Endothelial cell of umbilical vein (primary cell): ENCODE results near the gene ACTN1. TPM values are rescaled to one million over a fixed set of nuclear protein-coding genes. Genes with fewer than 3 reads are reported as not detected.

Source experiments
- BruUV-seq: library from RNA; stranded (reverse); fragments of 400-500 nt; replicated peaks from 2 replicates; lab custom pipeline; 2021; lab: Mats Ljungman, UMichigan
- CTCF ChIA-PET: fragments of 300-600, 350-600 bp; sonication (Branson Sonifier 250); formaldehyde crosslinking; loops from one replicate; lab custom pipeline; 2021; ENCODE audit warnings: antibody characterized with exemption, inconsistent platforms; lab: Charles Lee
- POLR2A ChIA-PET: fragments of 300-600, 350-600 bp; sonication (Branson Sonifier 250); formaldehyde crosslinking; loops from one replicate; lab custom pipeline; 2021; ENCODE audit warnings: antibody characterized with exemption, inconsistent platforms; lab: Charles Lee
- DNase-seq: peaks from one replicate; pipeline ENCODE4 v3.0.0-alpha.2; 2011; ENCODE audit warnings: low read depth, low spot score
- FAIRE-seq: peaks from 2 replicates; lab custom pipeline; 2011; peaks lifted over from hg19 to GRCh38; lab: Jason Lieb, UNC
- H2AFZ ChIP-seq: 2 replicates; pipeline ENCODE4 v1.6.0; 2012; ENCODE audit warnings: low read depth, low read length, control low read depth, inconsistent platforms
- H3K27ac ChIP-seq: 2 replicates; pipeline ENCODE4 v1.5.1; 2011; ENCODE audit warnings: low read depth, mild to moderate bottlenecking, control low read depth, low read length, moderate library complexity; ENCODE audit not compliant: insufficient read depth
- H3K27me3 ChIP-seq, 2 experiments: 2 replicates each; pipeline versions ENCODE4 v1.6.0 to v1.6.1; 2011; ENCODE audit warnings: low read length in 2 of 2, mixed read lengths in 1 of 2; ENCODE audit not compliant: control insufficient read depth in 2 of 2, insufficient read depth in 2 of 2
- H3K36me3 ChIP-seq, 2 experiments: 2 replicates in 1 of 2; 3 replicates in 1 of 2; pipeline ENCODE4 v1.5.1; 2011; ENCODE audit warnings: low read length in 2 of 2, mild to moderate bottlenecking in 1 of 2, moderate library complexity in 1 of 2; ENCODE audit not compliant: control insufficient read depth in 2 of 2, insufficient read depth in 2 of 2; ENCODE audit errors: extremely low read depth in 1 of 2
- H3K4me1 ChIP-seq: 3 replicates; pipeline ENCODE4 v1.5.1; 2011; ENCODE audit warnings: mild to moderate bottlenecking, low read length; ENCODE audit not compliant: control insufficient read depth, insufficient read depth; ENCODE audit errors: extremely low read depth
- H3K4me2 ChIP-seq: 2 replicates; pipeline ENCODE4 v1.6.1; 2011; ENCODE audit warnings: low read length, control low read depth, mixed read lengths; ENCODE audit not compliant: insufficient read depth
- H3K4me3 ChIP-seq, 3 experiments: fragments of 200-600 bp in 1 of 3; sonication (generic), shearing (Covaris generic) in 1 of 3; replicated peaks in 1 of 3; 2 replicates each; pipeline ENCODE4 v1.5.1; 2011 to 2016; ENCODE audit warnings: control low read depth in 3 of 3, low read length in 3 of 3, mild to moderate bottlenecking in 2 of 3, inconsistent platforms in 1 of 3, low read depth in 1 of 3, moderate library complexity in 1 of 3; ENCODE audit not compliant: insufficient read depth in 1 of 3
- H3K79me2 ChIP-seq: 2 replicates; pipeline ENCODE4 v1.6.0; 2012; ENCODE audit warnings: low read length, inconsistent platforms; ENCODE audit not compliant: control insufficient read depth, insufficient read depth
- H3K9ac ChIP-seq: replicated peaks from 2 replicates; pipeline ENCODE3; 2011; ENCODE audit warnings: low read length, control low read depth; ENCODE audit not compliant: insufficient read depth; ENCODE audit errors: extremely low read depth
- H3K9me1 ChIP-seq: replicated peaks from 3 replicates; pipeline ENCODE4 v1.6.0; 2011; ENCODE audit warnings: mild to moderate bottlenecking, low read length; ENCODE audit not compliant: control insufficient read depth, insufficient read depth; ENCODE audit errors: extremely low read depth
- H3K9me3 ChIP-seq: replicated peaks from 2 replicates; pipeline ENCODE4 v1.5.1; 2012; ENCODE audit warnings: low read length, inconsistent platforms; ENCODE audit not compliant: control insufficient read depth, insufficient read depth
- H4K20me1 ChIP-seq: replicated peaks from 2 replicates; pipeline ENCODE3; 2011; ENCODE audit warnings: mild to moderate bottlenecking, low read length; ENCODE audit not compliant: control insufficient read depth, insufficient read depth; ENCODE audit errors: extremely low read depth
- CTCF ChIP-seq, 2 donors: IDR thresholded peaks; 1 replicate in 1 of 2; 2 replicates in 1 of 2; pipeline ENCODE4 v1.5.1; 2011; ENCODE audit warnings: low read length in 2 of 2, mild to moderate bottlenecking in 2 of 2, moderate library complexity in 2 of 2, control low read depth in 1 of 2, inconsistent platforms in 1 of 2, low read depth in 1 of 2; ENCODE audit not compliant: insufficient read depth in 1 of 2; ENCODE audit errors: extremely low read depth in 1 of 2
- EZH2 ChIP-seq: IDR thresholded peaks from 2 replicates; pipeline ENCODE4 v1.6.1; 2012; ENCODE audit warnings: borderline replicate concordance, low read depth, mild to moderate bottlenecking, moderate library complexity, low read length, inconsistent platforms; ENCODE audit not compliant: severe bottlenecking
- GATA2 ChIP-seq: IDR thresholded peaks from 2 replicates; pipeline ENCODE4 v1.7.0; 2011; ENCODE audit warnings: low read depth, mild to moderate bottlenecking, moderate library complexity, mixed read lengths, low read length; ENCODE audit not compliant: insufficient read length, insufficient read depth
- JUN ChIP-seq: IDR thresholded peaks from 2 replicates; pipeline ENCODE4 v1.6.1; 2011; ENCODE audit warnings: borderline replicate concordance, low read depth; ENCODE audit not compliant: insufficient read length, insufficient read depth
- MYC ChIP-seq: IDR thresholded peaks from one replicate; pipeline ENCODE4 v1.6.1; 2011; ENCODE audit warnings: mild to moderate bottlenecking, low read depth, low read length
- POLR2A ChIP-seq: IDR thresholded peaks from 2 replicates; pipeline ENCODE4 v1.6.1; 2012; ENCODE audit warnings: low read depth, mild to moderate bottlenecking, control low read depth, low read length
- POLR2AphosphoS5 ChIP-seq: IDR thresholded peaks from 2 replicates; pipeline ENCODE4 v1.6.1; 2012; ENCODE audit warnings: low read depth, mild to moderate bottlenecking, control low read depth, low read length, moderate library complexity; ENCODE audit not compliant: insufficient read depth
- dilution Hi-C: fragments of 300-500 bp; cut with MboI; formaldehyde crosslinking; loops from one replicate; pipeline ENCODE4 v1.15.0; 2019; ENCODE audit warnings: low sequenced_read_pairs; ENCODE audit not compliant: extremely low pct_ligation_motif_present
- intact Hi-C: fragments of 100-400 bp; cut with micrococcal nuclease; formaldehyde crosslinking; loops from one replicate; pipeline ENCODE4 v1.10.0; 2022
- polyA plus RNA-seq, 4 experiments: library from polyadenylated mRNA; depleted of rRNA in 3 of 4; stranded (reverse) in 3 of 4; unstranded in 1 of 4; fragments of >200 nt; gene quantifications; 2 replicates each; pipeline versions ENCODE4 v1.2.1 to v1.2.3, GENCODE V29; 2011 to 2012; ENCODE audit warnings: missing spikeins in 1 of 4
- total RNA-seq: library from RNA; stranded (reverse); gene quantifications from 2 replicates; pipeline ENCODE4 v1.2.3, GENCODE V29; 2021

ACTN1 gene
- total and polyA plus RNA-seq, 2 donors (not counting 3 experiments of a cell fraction or from before 2014, with no cell fraction given) = 442 to 463 TPM

GRCh38 chr14:68961361-68961760 is 17.7 kb downstream of the ACTN1 start:
- Histone ChIP-seq H3K9me1 (no peaks in the 10 kb centered on the region), H2AFZ (no peak overlapping the region), H3K4me3 (no peak overlapping the region), H3K9ac (no peak overlapping the region), H3K4me1 (peaks cover 58% of the 10 kb centered on the region), H3K36me3 (peaks cover 0 to 27% of the 10 kb centered on the region in 2 experiments), H3K27ac (no peak overlapping the region), H3K4me2 (no peak overlapping the region), H4K20me1 (peaks cover 10% of the 10 kb centered on the region), H3K27me3 (no peaks in the 10 kb centered on the region), H3K9me3 (no peaks in the 10 kb centered on the region), H3K79me2 (peaks cover 100% of the 10 kb centered on the region)
- FAIRE-seq (no peak), DNase-seq (no peak)
- BruUV-seq = no TSS peak
- POLR2A ChIA-PET = no interaction called here
- TF ChIP-seq MYC (no peak), JUN (no peak), POLR2AphosphoS5 (no peak), POLR2A (peak; percentile 6)
- dilution Hi-C loops = no loop called here
- intact Hi-C loops = no loop called here
- CTCF ChIA-PET = interaction anchor here (1.0 to 1.7 kb wide), 4 partner anchors 44 to 146 kb away, joined by 3 to 8 read pairs (median 6); no protein-coding TSS in a partner anchor

GRCh38 chr14:68960123-68960522 is 19.0 kb downstream of the ACTN1 start:
- no peak overlapping the region for H2AFZ ChIP-seq
- POLR2A ChIA-PET = no interaction called here

More at GRCh38 chr14:68960123-68960522, 19.0 kb downstream of the ACTN1 start:
- FAIRE-seq (no peak), DNase-seq (no peak)
- H3K27ac ChIP-seq = no peak overlapping the region
- no peak overlapping the region for H3K9ac ChIP-seq
- H3K27me3 ChIP-seq = no peaks in the 10 kb centered on the region
- BruUV-seq = no TSS peak
- no peaks in the 10 kb centered on the region for H3K9me1 ChIP-seq
- peaks cover 0 to 24% of the 10 kb centered on the region in 2 experiments for H3K36me3 ChIP-seq
- peaks cover 100% of the 10 kb centered on the region for H3K79me2 ChIP-seq
- no peak for TF ChIP-seq GATA2
- TF ChIP-seq CTCF (IDR thresholded peaks at IDR 0.05; ENCODE audit: extremely low read depth in 1 of 2, insufficient read depth in 1 of 2, low read depth in 1 of 2, low read length in 2 of 2) = no peak
- no peak for TF ChIP-seq MYC
- TF ChIP-seq EZH2 = no peak
- no peak for TF ChIP-seq POLR2AphosphoS5
- no peak overlapping the region for H3K4me3 ChIP-seq
- dilution Hi-C loops (no loop called here), intact Hi-C loops (no loop called here)
- peaks cover 10% of the 10 kb centered on the region for H4K20me1 ChIP-seq
- H3K9me3 ChIP-seq = no peaks in the 10 kb centered on the region
- H3K4me2 ChIP-seq = no peak overlapping the region
- CTCF ChIA-PET = interaction anchor here (1.7 to 2.5 kb wide), 2 partner anchors 20 to 49 kb away, joined by 6 to 16 read pairs; no protein-coding TSS in a partner anchor
- H3K4me1 ChIP-seq = peaks cover 66% of the 10 kb centered on the region
